G401 (cell line): ENCODE data around the gene TRAF2. TPM values are rescaled to one million over a fixed set of nuclear protein-coding genes. Genes with fewer than 3 reads are reported as not detected.

Experiments used
- DNase-seq: peaks from one replicate; pipeline ENCODE4 v3.0.0-alpha.2; 2015; ENCODE audit warnings: low spot score
- in situ Hi-C: cut with HindIII; loops from 2 replicates; pipeline ENCODE4 v1.10.0; 2016; ENCODE audit warnings: low sequenced_read_pairs, mixed read lengths
- total RNA-seq: library from RNA; depleted of rRNA; stranded (reverse); fragments of >200 nt; shearing (Covaris generic); gene quantifications from 2 replicates; pipeline ENCODE4 v1.2.3, GENCODE V29; 2014; rRNA removed

TRAF2 gene
- total RNA-seq, 1 experiment from 2014 or later = 36.3 TPM

DNA sequence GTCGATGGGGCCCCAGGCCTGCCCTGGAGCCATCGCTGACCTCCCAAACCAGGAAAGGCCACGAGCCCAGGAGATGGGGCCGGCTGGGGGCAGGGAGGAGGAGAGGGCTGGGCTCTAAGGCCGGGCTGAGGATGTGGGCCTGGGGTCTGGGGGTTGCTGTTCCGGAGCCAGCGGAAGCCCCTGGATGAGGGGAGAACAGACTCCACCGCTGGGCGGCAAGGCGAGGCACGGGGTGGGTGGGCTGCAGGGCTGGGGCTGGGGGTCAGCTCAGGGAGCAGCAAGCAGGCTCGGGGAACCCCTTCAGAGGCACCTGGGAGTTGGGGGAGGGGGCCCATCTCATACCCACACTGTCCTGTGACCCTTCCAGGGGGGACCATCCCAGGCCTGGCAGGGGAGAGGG lies 77.4 kb downstream of the TRAF2 start:
- in situ Hi-C loops = no loop called here
- DNase-seq = no peak

DNA sequence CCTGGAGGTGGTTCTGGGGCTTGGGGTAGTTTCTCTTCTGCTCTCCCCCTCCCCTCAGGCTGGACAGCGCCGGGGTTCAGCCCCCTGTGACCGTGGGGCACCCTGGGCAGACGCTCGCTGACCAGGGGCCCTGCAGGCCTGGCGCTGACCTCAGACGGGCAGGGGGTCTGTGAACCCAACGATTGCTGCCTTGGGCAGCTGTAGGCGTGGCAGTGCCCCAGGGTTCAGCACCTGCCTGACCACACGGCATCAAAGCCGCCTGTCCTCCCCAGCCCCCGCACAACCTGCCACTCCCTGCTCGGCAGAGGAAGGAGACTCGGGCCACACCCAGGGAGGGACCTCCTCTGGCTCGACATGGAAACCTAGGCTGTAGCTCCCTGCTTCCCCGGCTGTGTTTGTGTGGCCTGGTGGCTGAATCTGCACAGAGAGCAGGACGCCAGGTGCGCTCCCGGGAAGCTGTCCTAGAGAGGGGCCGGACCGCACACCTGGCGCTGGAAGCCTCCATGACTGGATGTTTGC lies 77.9 kb downstream of the TRAF2 start:
- DNase-seq = no peak
- in situ Hi-C loops = no loop called here

- in situ Hi-C loops = no loop called here
- no peak for DNase-seq
Measured at GRCh38 chr9:136964833-136965422, 78.6 kb downstream of the TRAF2 start.

DNA sequence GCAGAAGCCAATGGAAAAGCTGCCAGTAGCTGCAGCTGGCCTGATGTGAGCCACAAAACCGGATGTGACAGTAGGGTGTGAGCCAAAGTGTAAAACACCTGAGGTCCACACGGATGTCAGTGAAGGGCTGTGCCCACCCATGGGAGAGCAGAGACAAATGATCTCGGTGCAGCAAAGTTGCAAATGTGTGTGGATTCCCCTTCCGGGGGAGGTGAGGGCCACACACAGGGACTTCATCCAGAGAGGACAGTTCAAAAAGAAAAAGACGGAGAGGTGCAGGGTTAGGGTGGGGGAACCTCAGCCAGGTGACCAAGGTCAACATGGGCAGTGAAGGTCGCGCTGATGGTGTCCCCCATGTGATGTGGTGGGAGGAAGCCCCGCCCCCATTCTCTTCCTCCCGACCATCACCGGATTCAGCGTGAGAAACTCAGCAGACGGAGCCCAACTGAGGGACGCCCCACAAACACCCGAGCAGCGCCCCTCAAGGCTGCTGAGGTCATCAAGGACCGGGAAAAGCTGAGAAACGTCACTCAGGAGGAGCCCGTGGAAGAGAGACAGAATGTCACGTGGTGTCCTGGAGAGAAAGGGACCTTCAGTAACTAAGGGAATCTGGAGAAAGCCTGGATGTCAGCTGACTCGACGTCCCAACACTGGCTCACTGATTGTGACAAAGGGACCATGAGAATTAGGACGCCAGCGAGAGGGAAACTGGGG lies 79.6 kb downstream of the TRAF2 start:
- DNase-seq = peak; percentile 47
- in situ Hi-C loops = no loop called here

DNA sequence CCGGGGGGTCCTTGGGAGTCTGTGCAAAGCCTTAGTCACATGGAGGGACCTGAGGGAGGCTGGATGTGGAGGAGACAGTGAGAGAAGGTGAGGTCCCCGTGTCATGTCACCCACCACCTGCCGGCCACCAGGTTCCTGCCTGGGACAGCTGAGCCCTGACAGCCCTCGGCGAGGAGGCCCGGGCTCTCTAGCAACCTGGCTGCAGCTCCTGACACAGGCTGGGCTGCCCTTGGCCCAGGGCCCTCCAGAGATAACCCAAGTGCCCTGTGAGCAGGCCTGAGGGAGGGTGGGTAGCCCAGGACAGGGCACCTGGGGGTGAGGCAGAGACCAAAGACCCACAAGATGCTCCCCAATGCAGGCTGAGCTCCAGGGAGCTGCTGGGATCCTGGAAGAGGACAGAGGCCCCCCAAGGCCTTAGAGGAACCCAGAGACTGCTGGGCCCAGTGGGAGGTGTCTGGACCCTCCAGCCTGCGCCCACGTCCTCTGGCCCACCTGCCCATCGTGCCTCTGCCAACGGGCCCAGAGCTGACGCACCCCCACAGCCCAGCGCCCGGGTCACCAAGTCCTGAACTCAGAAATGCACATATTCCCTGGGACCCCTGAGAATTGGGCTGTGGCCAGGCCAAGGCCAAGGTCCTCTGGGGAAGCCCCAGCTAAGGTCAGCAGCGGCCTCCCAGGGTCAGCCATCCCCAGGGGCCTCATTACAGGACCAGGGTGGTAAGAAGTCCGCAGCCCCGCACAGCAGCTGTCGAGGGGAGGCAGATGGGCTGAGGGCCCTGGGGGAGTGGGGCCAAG lies 82.2 kb downstream of the TRAF2 start:
- no peak for DNase-seq
- in situ Hi-C loops = no loop called here

- in situ Hi-C loops = no loop called here
- no peak for DNase-seq
Measured at GRCh38 chr9:136969150-136969549, 82.8 kb downstream of the TRAF2 start.

- DNase-seq = no peak
- in situ Hi-C loops = no loop called here
Measured at GRCh38 chr9:136969774-136970173, 83.5 kb downstream of the TRAF2 start.

GRCh38 chr9:136970361-136970760 lies 84.0 kb downstream of the TRAF2 start:
- in situ Hi-C loops = no loop called here
- DNase-seq = no peak

GRCh38 chr9:136971746-136972145 lies 85.4 kb downstream of the TRAF2 start:
- DNase-seq = no peak
- in situ Hi-C loops = no loop called here

DNA sequence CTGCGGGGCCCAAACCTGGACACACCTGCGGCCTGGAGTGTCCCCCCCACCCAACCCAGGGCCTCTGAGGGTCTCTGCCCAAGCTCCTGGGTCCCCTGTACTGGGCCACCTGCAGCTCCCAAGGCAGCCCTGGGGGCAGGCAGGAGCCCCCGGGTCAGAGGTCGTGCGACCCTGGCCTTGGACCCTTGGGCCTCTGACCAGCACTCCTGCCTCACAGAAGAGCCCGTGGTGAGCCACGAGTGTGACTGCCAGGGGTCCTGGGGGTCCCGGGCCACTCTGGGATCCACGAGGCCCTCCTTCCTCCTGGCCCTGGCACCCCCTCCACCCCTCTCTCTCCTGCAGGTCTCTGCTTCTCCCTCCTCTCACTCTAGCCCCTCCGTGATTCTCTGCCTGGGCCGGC lies 86.0 kb downstream of the TRAF2 start:
- in situ Hi-C loops = no loop called here
- DNase-seq = no peak

DNA sequence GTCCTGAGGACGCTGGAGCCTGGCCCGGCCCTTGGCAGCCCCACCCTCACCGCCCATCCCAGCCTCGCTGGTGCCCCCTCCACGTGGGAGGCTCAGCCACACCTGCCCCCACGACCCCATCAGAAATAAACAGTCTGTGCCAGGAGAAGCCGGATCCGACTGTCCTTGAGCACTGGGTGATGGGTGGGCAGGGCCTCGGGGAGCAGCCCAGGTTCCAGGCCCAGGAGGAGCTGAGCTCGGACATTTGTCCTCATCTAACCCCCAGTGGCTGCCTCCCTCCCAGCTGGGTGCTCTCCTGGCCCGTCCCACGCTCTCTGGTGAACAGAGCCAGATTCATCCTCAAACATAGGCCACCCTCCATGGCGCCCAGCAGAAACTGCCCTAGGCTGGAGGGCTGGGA lies 86.4 kb downstream of the TRAF2 start:
- DNase-seq = no peak
- in situ Hi-C loops = no loop called here

GRCh38 chr9:136973618-136974617 lies 87.6 kb downstream of the TRAF2 start:
- in situ Hi-C loops = no loop called here
- DNase-seq = no peak

GRCh38 chr9:136974817-136975535 lies 88.7 kb downstream of the TRAF2 start:
- DNase-seq = peak; percentile 56
- in situ Hi-C loops = no loop called here

GRCh38 chr9:136975644-136976043 lies 89.3 kb downstream of the TRAF2 start:
- peak; percentile 77 for DNase-seq

More at GRCh38 chr9:136975644-136976043, 89.3 kb downstream of the TRAF2 start:
- in situ Hi-C loops = no loop called here

Other genes starting within 250 kb of the TRAF2 start
- 140 and 142 TPM in 2 replicates for gene EGFL7, start 223.6 kb upstream of the TRAF2 start, total RNA-seq
- 128 and 140 TPM in 2 replicates for gene AGPAT2, start 199.1 kb upstream of the TRAF2 start, total RNA-seq
- 65.0 and 69.9 TPM in 2 replicates for gene DIPK1B, start 173.9 kb upstream of the TRAF2 start, total RNA-seq
- not detected in 2 replicates for gene LCN10, start 143.6 kb upstream of the TRAF2 start, total RNA-seq
- gene LCN6, start 138.0 kb upstream of the TRAF2 start, total RNA-seq = not detected in 2 replicates
- gene LCN8, start 128.3 kb upstream of the TRAF2 start, total RNA-seq = not detected in 2 replicates
- gene LCN15, start 122.0 kb upstream of the TRAF2 start, total RNA-seq = not detected in 2 replicates
- 60.8 and 107 TPM in 2 replicates for gene TMEM141, start 95.2 kb upstream of the TRAF2 start, total RNA-seq
- not detected in 2 replicates for gene CCDC183, start 90.2 kb upstream of the TRAF2 start, total RNA-seq
- gene RABL6, start 78.6 kb upstream of the TRAF2 start, total RNA-seq = 199 and 222 TPM in 2 replicates
- gene AJM1, start 44.0 kb upstream of the TRAF2 start, total RNA-seq = 0.49 and 1.1 TPM in 2 replicates
- gene PHPT1, start 37.1 kb upstream of the TRAF2 start, total RNA-seq = 139 and 226 TPM in 2 replicates
- 1.9 TPM in 2 replicates for gene MAMDC4, start 34.2 kb upstream of the TRAF2 start, total RNA-seq
- 308 and 348 TPM in 2 replicates for gene EDF1, start 20.2 kb upstream of the TRAF2 start, total RNA-seq
- 118 and 124 TPM in 2 replicates for gene FBXW5, start 58.2 kb downstream of the TRAF2 start, total RNA-seq
- gene C8G, start 58.7 kb downstream of the TRAF2 start, total RNA-seq = 0.92 TPM in 1 of 2 replicates, not detected in the other
- gene LCN12, start 65.8 kb downstream of the TRAF2 start, total RNA-seq = not detected in 2 replicates
- gene PTGDS, start 91.0 kb downstream of the TRAF2 start, total RNA-seq = 4.7 TPM in 1 of 2 replicates, not detected in the other
- gene LCNL1, start 96.5 kb downstream of the TRAF2 start, total RNA-seq = not detected in 2 replicates
- 52.2 and 79.6 TPM in 2 replicates for gene PAXX, start 105.9 kb downstream of the TRAF2 start, total RNA-seq
- gene CLIC3, start 110.1 kb downstream of the TRAF2 start, total RNA-seq = 2.1 and 6.2 TPM in 2 replicates
- 8.5 and 12.3 TPM in 2 replicates for gene ABCA2, start 141.7 kb downstream of the TRAF2 start, total RNA-seq
- gene FUT7, start 145.6 kb downstream of the TRAF2 start, total RNA-seq = not detected in 2 replicates
- 32.0 and 38.4 TPM in 2 replicates for gene NPDC1, start 159.7 kb downstream of the TRAF2 start, total RNA-seq
- gene ENTPD2, start 167.5 kb downstream of the TRAF2 start, total RNA-seq = not detected in 2 replicates
- gene SAPCD2, start 184.0 kb downstream of the TRAF2 start, total RNA-seq = 62.9 and 63.5 TPM in 2 replicates
- gene UAP1L1, start 191.0 kb downstream of the TRAF2 start, total RNA-seq = 28.9 and 34.7 TPM in 2 replicates
- 67.0 and 73.9 TPM in 2 replicates for gene MAN1B1, start 200.5 kb downstream of the TRAF2 start, total RNA-seq
- 1.2 and 3.0 TPM in 2 replicates for gene DPP7, start 228.2 kb downstream of the TRAF2 start, total RNA-seq